RWPE1 (cell line): Measurements from ENCODE around the gene USP3.

ENCODE experiments used
- CTCF ChIA-PET: fragments of 350-600 bp; sonication (Branson Sonifier 250); formaldehyde crosslinking; extraction: SDS; loops from one replicate; lab custom pipeline; 2021; lab: Yijun Ruan, JAX
- POLR2A ChIA-PET: fragments of 400-600 bp; formaldehyde crosslinking; extraction: SDS; loops from one replicate; lab custom pipeline; 2020; ENCODE audit warnings: antibody characterized with exemption; ENCODE audit not compliant: low non-redundant PET; lab: Yijun Ruan, JAX
- DNase-seq: peaks from one replicate; pipeline ENCODE4 v3.0.0; 2012; ENCODE audit warnings: low spot score
- H3K27ac ChIP-seq: fragments of 450-650 bp; 2 replicates; pipeline ENCODE4 v1.5.1; 2017
- CTCF ChIP-seq: fragments of 450-650 bp; conservative IDR thresholded peaks from 2 replicates; pipeline ENCODE4 v1.5.1; 2017; ENCODE audit warnings: low read depth, mild to moderate bottlenecking

Gene USP3

GRCh38 chr15:63572749-63573464 lies 68.5 kb downstream of the USP3 start:
- no peak for DNase-seq
- no peak overlapping the region for H3K27ac ChIP-seq
- no peak for TF ChIP-seq CTCF
- POLR2A ChIA-PET = no interaction called here
- CTCF ChIA-PET = interaction anchor here (0.8 to 1.4 kb wide), 2 partner anchors 24 to 106 kb away, joined by 3 read pairs; no protein-coding TSS in a partner anchor

- no peak for TF ChIP-seq CTCF
- DNase-seq = no peak
- ChIA-PET CTCF (interaction anchor here (1.4 kb wide), 1 partner anchor 23 kb away, joined by 3 read pairs; no protein-coding TSS in a partner anchor), POLR2A (no interaction called here)
- H3K27ac ChIP-seq = no peak overlapping the region
Observed at GRCh38 chr15:63573533-63573932, 69.1 kb downstream of the USP3 start.

GRCh38 chr15:63575312-63575711 lies 70.9 kb downstream of the USP3 start:
- DNase-seq = no peak
- no peak overlapping the region for H3K27ac ChIP-seq
- no peak for TF ChIP-seq CTCF
- ChIA-PET CTCF (no interaction called here), POLR2A (no interaction called here)

GRCh38 chr15:63576441-63576840 lies 72.0 kb downstream of the USP3 start:
- no peak for TF ChIP-seq CTCF
- no peak for DNase-seq
- CTCF ChIA-PET = no interaction called here
- H3K27ac ChIP-seq = no peak overlapping the region
- POLR2A ChIA-PET = no interaction called here

- TF ChIP-seq CTCF = no peak
- POLR2A ChIA-PET = no interaction called here
- CTCF ChIA-PET = no interaction called here
- H3K27ac ChIP-seq = no peak overlapping the region
- no peak for DNase-seq
Observed at GRCh38 chr15:63582179-63582578, 77.8 kb downstream of the USP3 start.

- peak; percentile 38 for DNase-seq
- ChIA-PET POLR2A (no interaction called here), CTCF (no interaction called here)
- TF ChIP-seq CTCF = no peak
- no peak overlapping the region for H3K27ac ChIP-seq
Observed at GRCh38 chr15:63582718-63583426, 78.5 kb downstream of the USP3 start.
